ENCODE results near the gene FERMT3. TPM values are rescaled to one million over a fixed set of nuclear protein-coding genes. Genes with fewer than 3 reads are reported as not detected.
"Not testable (repeated sequence)": the region's sequence is repeated elsewhere in the genome, so short reads cannot be mapped to it uniquely, and the experiment has no call there.

FERMT3 gene
- total RNA-seq = 10 to 100 TPM in 2 of 7 donors, 1 to 10 TPM in 5; 3.7 to 19.7 (median 7.5) TPM
- 1 to 10 TPM; 2.2 to 6.4 TPM for polyA plus RNA-seq
- long read RNA-seq, donor 1, partial matches to known transcripts = 4 of 10 reads
- long read RNA-seq, donor 1, other reads (novel, unspliced or antisense) = 4 of 10 reads
- long read RNA-seq, donor 2, partial matches to known transcripts = 17 of 17 reads
- long read RNA-seq, donor 2, other reads (novel, unspliced or antisense) = 0 of 17 reads
- long read RNA-seq, donor 3, transcript FERMT3-202 (15 exons, 2,481 nt) = major isoform, 13 of 31 reads
- long read RNA-seq, donor 3, partial matches to known transcripts = 13 of 31 reads
- long read RNA-seq, donor 3, other reads (novel, unspliced or antisense) = 5 of 31 reads

DNA sequence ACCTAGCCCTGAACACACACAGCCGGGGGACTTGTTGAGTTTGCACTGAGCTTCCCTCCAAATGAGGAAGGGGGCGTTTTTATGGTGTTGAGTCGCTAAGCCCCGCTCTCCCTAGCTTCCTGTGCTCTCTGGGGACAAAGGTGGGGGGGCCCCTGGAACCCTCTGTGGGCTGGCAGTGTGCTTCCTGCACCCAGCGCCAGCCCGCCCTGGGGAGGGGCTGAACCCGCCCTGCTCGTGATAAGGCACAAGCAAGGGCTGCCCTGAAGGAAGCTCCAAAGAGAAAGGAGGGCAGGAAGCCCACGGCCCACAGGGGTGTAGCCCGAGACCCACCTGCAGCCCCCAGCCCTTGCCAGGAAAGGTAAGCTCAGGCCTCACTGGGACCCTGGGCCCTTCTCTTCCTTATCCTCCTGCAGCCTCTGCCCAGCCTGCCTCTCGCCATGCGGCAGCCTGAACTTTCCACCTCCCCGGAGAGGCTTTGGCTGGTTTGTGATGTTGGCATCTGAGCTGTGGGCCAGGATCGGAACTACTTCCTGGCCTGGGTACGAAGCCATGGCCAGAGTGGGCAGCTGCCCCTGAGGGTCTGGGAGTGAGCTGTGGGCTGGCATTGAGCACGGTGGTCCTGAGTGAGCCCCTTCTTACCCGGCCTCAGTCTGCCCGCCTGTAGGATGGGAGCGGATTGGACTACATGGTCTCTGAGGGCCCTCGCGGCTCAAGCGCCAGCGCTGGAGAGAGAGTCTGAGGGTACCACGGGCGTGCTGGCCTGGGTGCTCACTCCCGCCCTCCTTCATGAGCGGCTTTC, at the start of gene FERMT3:
FERMT3 (plus strand) TSS at position 265 of the 799 bp plus-strand sequence. CDS start 644 bp downstream, outside the sequence.
- H3K9me3 ChIP-seq = no peaks in the 10 kb centered on the region
- no peaks in the 10 kb centered on the region for H3K27me3 ChIP-seq
- no peak within 1 kb of the TSS for H3K27ac ChIP-seq
- intact Hi-C loops (cut with DNase I) = loop anchor here in 2 of 4 donors (10.0 kb wide), 1 partner anchor 58 kb away; no protein-coding TSS in a partner anchor
- TF ChIP-seq EP300 (IDR thresholded peaks at IDR 0.05) (no peak), POLR2A (IDR thresholded peaks at IDR 0.05) (no peak)
- TF ChIP-seq, protein P1, sequence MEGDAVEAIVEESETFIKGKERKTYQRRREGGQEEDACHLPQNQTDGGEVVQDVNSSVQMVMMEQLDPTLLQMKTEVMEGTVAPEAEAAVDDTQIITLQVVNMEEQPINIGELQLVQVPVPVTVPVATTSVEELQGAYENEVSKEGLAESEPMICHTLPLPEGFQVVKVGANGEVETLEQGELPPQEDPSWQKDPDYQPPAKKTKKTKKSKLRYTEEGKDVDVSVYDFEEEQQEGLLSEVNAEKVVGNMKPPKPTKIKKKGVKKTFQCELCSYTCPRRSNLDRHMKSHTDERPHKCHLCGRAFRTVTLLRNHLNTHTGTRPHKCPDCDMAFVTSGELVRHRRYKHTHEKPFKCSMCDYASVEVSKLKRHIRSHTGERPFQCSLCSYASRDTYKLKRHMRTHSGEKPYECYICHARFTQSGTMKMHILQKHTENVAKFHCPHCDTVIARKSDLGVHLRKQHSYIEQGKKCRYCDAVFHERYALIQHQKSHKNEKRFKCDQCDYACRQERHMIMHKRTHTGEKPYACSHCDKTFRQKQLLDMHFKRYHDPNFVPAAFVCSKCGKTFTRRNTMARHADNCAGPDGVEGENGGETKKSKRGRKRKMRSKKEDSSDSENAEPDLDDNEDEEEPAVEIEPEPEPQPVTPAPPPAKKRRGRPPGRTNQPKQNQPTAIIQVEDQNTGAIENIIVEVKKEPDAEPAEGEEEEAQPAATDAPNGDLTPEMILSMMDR (IDR thresholded peaks at IDR 0.05) = no peak
- H3K4me3 ChIP-seq = peak within 1 kb of the TSS; percentile 13
- WGBS, 3 donors = 79 to 91% (median 80%) methylated on average over 25 to 27 of the region's 27 CpGs
- no peaks in the 10 kb centered on the region for H3K36me3 ChIP-seq
- DNase-seq = peak in 1 of 5 donors; percentile 54
- peaks cover 10% of the 10 kb centered on the region for H3K4me1 ChIP-seq (ENCODE audit: insufficient read depth)

DNA sequence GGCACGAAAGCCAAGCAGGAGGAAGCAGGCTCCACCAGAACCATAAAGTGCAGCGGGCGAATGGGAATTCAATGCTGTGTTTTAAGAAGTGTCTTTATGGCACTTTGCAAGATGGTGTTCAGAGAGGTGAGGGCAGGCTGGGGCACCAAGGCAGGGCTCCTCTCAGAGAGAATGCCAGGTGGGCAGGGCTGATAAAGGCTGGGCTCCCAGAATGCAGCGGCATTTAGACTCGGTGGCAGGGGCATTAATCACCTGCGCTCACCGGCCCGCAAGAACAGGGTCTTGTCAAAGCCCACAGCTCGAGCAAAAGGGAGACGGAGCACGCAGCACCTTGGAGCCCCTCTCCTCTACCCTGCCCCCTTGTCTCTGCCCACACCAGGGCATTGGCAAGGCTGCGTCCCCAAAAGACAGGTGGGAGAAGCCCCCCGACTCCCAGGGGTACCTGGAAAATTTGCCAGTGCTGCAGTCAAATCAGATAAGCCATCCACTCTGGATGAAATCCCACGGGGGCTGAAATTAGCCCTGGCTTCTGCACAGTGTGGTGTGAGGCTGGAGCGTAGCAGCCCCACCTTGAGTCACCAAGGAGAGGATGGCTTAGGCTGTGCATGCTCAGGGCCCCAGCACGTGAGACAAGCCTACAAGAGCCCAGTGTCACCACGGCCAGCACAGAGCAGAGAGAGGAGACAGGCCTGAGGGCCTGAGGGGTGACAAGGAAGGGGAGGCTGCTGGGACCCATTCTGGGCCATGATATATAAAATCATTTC, 48.7 kb upstream of the FERMT3 start:
- Histone ChIP-seq H3K36me3 (no peaks in the 10 kb centered on the region), H3K27ac (no peak overlapping the region), H3K4me3 (no peak overlapping the region), H3K27me3 (no peaks in the 10 kb centered on the region), H3K9me3 (no peaks in the 10 kb centered on the region), H3K4me1 (ENCODE audit: insufficient read depth) (peaks cover 11% of the 10 kb centered on the region)
- intact Hi-C loops (cut with DNase I) = loop anchor here in 2 of 4 donors (10.0 kb wide), 1 partner anchor 323 kb away; the partner anchor contains the start of gene MARK2 (in 2 of the 2)
- DNase-seq = no peak
- 83 to 86% (median 84%) methylated on average over 16 to 17 of the region's 17 CpGs for WGBS, 3 donors
- TF ChIP-seq, protein P1 (IDR thresholded peaks at IDR 0.05) = no peak
- TF ChIP-seq EP300 (IDR thresholded peaks at IDR 0.05) = no peak
- TF ChIP-seq POLR2A (IDR thresholded peaks at IDR 0.05) = no peak

DNA sequence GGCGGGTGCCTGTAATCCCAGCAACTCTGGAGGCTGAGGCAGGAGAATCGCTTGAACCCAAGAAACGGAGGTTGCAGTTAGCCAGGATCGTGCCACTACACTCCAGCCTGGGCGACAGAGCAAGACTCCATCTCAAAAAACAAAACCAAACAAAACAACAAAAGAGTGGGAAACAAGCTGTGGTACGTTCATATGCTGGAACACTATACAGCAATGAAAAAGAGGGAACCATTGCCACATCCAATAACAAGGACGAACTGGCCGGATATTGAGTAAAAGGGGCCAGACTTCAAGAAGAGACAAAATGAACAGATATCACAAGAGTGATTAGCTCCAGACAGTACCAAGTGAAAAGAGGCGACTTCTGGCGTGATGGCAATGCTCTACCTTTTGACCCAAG, 45.5 kb upstream of the FERMT3 start:
- WGBS, 3 donors = 91 to 97% (median 96%) methylated on average over 10 of the region's 10 CpGs

DNA sequence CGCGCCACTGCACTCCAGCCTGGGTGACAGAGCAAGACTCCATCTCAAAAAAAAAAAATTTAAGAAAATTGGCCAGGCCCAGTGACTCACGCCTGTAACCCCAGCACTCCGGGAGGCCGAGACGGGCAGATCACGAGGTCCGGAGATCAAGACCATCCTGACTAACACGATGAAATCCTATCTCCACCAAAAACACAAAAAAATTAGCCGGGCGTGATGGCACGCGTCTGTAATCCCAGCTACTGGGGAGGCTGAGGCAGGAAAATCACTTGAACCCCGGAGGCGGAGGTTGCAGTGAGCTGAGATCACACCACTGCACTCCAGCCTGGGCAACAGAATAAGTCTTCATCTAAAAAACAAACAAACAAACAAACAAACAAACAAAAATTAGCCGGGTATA, 43.8 kb upstream of the FERMT3 start:
- H3K27ac ChIP-seq; intact Hi-C loops (cut with DNase I); H3K36me3 ChIP-seq; H3K27me3 ChIP-seq; H3K4me3 ChIP-seq; H3K9me3 ChIP-seq; DNase-seq; H3K4me1 ChIP-seq (ENCODE audit: insufficient read depth): not testable (repeated sequence)
- 92 to 93% (median 92%) methylated on average over 16 of the region's 16 CpGs for WGBS, 3 donors

More for the DNA sequence above, 45.5 kb upstream of the FERMT3 start:
- Histone ChIP-seq H3K27ac (no peak overlapping the region), H3K9me3 (no peaks in the 10 kb centered on the region), H3K4me3 (no peak overlapping the region), H3K4me1 (ENCODE audit: insufficient read depth) (peaks cover 6% of the 10 kb centered on the region), H3K27me3 (no peaks in the 10 kb centered on the region), H3K36me3 (no peaks in the 10 kb centered on the region)
- intact Hi-C loops (cut with DNase I) = no loop called here
- no peak for DNase-seq
- TF ChIP-seq EP300 (IDR thresholded peaks at IDR 0.05) = no peak
- no peak for TF ChIP-seq POLR2A (IDR thresholded peaks at IDR 0.05)
- TF ChIP-seq, protein P1 (IDR thresholded peaks at IDR 0.05) = no peak
